Stomach (tissue), 9 donors: ENCODE measurements around the gene VKORC1. TPM values are rescaled to one million over a fixed set of nuclear protein-coding genes. Genes with fewer than 3 reads are reported as not detected.
"Not testable (repeated sequence)": the region's sequence is repeated elsewhere in the genome, so short reads cannot be mapped to it uniquely, and the experiment has no call there.

ENCODE experiments used
- DNase-seq, 2 donors: peaks; one replicate each; pipeline versions ENCODE4 v3.0.0 to v3.0.0-alpha.2; 2013 to 2019
- H3K27ac ChIP-seq, 5 donors: fragments of 200-600 bp in 4 of 5; sonication (generic) in 4 of 5; one replicate each; pipeline ENCODE4 v1.5.1; 2013 to 2019; ENCODE audit warnings: mild to moderate bottlenecking in 1 of 5, moderate library complexity in 1 of 5
- H3K27me3 ChIP-seq, 3 donors: fragments of 200-600 bp; sonication (generic); one replicate each; pipeline ENCODE4 v1.5.1; 2017 to 2019; ENCODE audit warnings: mixed run types in 1 of 3
- H3K36me3 ChIP-seq, 4 donors: fragments of 200-600 bp; sonication (generic); 1 replicate in 3 of 4; 2 replicates in 1 of 4; pipeline ENCODE4 v1.5.1; 2016 to 2019
- H3K4me1 ChIP-seq, 4 donors: fragments of 200-600 bp; sonication (generic); one replicate each; pipeline ENCODE4 v1.5.1; 2016 to 2019
- H3K4me3 ChIP-seq, 4 donors: fragments of 200-600 bp; sonication (generic) in 3 of 4; one replicate each; pipeline ENCODE4 v1.5.1; 2016 to 2019; ENCODE audit warnings: mild to moderate bottlenecking in 1 of 4
- H3K9me3 ChIP-seq, 4 donors: fragments of 200-600 bp; sonication (generic); one replicate each; pipeline ENCODE4 v1.5.1; 2016 to 2019
- CTCF ChIP-seq, 7 experiments: fragments of 450-650 bp in 4 of 7; fragments of 200-600 bp in 3 of 7; sonication (generic) in 3 of 7; IDR thresholded peaks; one replicate each; pipeline ENCODE4 v1.5.1; 2016 to 2019; ENCODE audit warnings: antibody characterized with exemption in 7 of 7, control low read depth in 2 of 7, mild to moderate bottlenecking in 1 of 7
- EP300 ChIP-seq: sonication (generic); formaldehyde crosslinking; IDR thresholded peaks from one replicate; pipeline ENCODE4 v1.6.1; 2017; ENCODE audit warnings: antibody characterized with exemption
- POLR2A ChIP-seq, 4 donors: fragments of 450-650 bp; IDR thresholded peaks; one replicate each; pipeline ENCODE4 v1.6.1; 2016; ENCODE audit warnings: antibody characterized with exemption in 4 of 4, control low read depth in 2 of 4, mild to moderate bottlenecking in 1 of 4, moderate library complexity in 1 of 4
- POLR2AphosphoS5 ChIP-seq, 3 donors: sonication (generic); formaldehyde crosslinking; IDR thresholded peaks; one replicate each; pipeline ENCODE4 v1.6.1; 2016; ENCODE audit warnings: antibody characterized with exemption in 3 of 3
- WGBS, 5 donors: extraction: QIAGEN DNeasy Blood & Tissue Kit in 3 of 5; methylation state at CpG; one replicate each; pipeline versions ENCODE4 v1.1.5 to v1.1.7; 2013 to 2018; 5-methylcytosine and 5-hydroxymethylcytosine counted together
- intact Hi-C: fragments of 100-400 bp; cut with DNase I; formaldehyde crosslinking; loops from one replicate; pipeline ENCODE4 v1.15.1; 2023; ENCODE audit warnings: low total_unique reads
- polyA plus RNA-seq, 3 donors: library from polyadenylated mRNA; stranded (reverse); fragments of 200-250 nt; gene quantifications; one replicate each; pipeline ENCODE4 v1.2.3, GENCODE V29; 2013
- total RNA-seq, 5 donors: library from RNA; depleted of rRNA; stranded (reverse); fragments of >200 nt; gene quantifications; one replicate each; pipeline versions ENCODE4 v1.1.0 to v1.2.3, GENCODE V29; 2014 to 2016
- donor health status: healthy with polysubstance abuse.
- donor health status: Bipolar disorder and iron deficiency.
- donor health status: healthy.

VKORC1 gene
- total and polyA plus RNA-seq, 8 donors = 20.1 to 191 (median 58.0) TPM

- no peaks in the 10 kb centered on the region for H3K27me3 ChIP-seq
- intact Hi-C loops = no loop called here
- H3K36me3 ChIP-seq = peaks cover 22 to 26% (median 25%) of the 10 kb centered on the region in 4 donors
- no peaks in the 10 kb centered on the region for H3K9me3 ChIP-seq
- peaks cover 17 to 38% (median 32%) of the 10 kb centered on the region in 4 donors for H3K4me1 ChIP-seq
- 90 to 93% (median 92%) methylated on average over 28 of the region's 28 CpGs for WGBS, 5 donors
- no peak for TF ChIP-seq CTCF (IDR thresholded peaks at IDR 0.05)
- no peak for TF ChIP-seq POLR2AphosphoS5 (IDR thresholded peaks at IDR 0.05)
- no peak for TF ChIP-seq POLR2A (IDR thresholded peaks at IDR 0.05)
- no peak for TF ChIP-seq EP300
- DNase-seq = no peak
- no peak overlapping the region for H3K4me3 ChIP-seq
- peak overlapping the region in 2 of 5 donors; percentile 67 to 83 for H3K27ac ChIP-seq
Observed at GRCh38 chr16:31106509-31107464, 12.2 kb upstream of the VKORC1 start.

GRCh38 chr16:31105677-31106213 is 11.1 kb upstream of the VKORC1 start:
- Histone ChIP-seq H3K9me3 (no peaks in the 10 kb centered on the region), H3K4me3 (peak overlapping the region in 3 of 4 donors; percentile 21 to 27 (median 26)), H3K27me3 (no peaks in the 10 kb centered on the region), H3K27ac (peak overlapping the region; percentile 44 to 83 (median 65)), H3K36me3 (peaks cover 15 to 16% (median 16%) of the 10 kb centered on the region in 4 donors), H3K4me1 (peaks cover 17 to 35% (median 29%) of the 10 kb centered on the region in 4 donors)
- WGBS, 5 donors = 7 to 13% (median 11%) methylated on average over 28 to 33 of the region's 33 CpGs
- DNase-seq = peak; percentile 88 to 89
- TF ChIP-seq CTCF (IDR thresholded peaks at IDR 0.05) (peak in 5 of 7 experiments; percentile 77 to 91 (median 83)), POLR2AphosphoS5 (IDR thresholded peaks at IDR 0.05) (peak in 2 of 3 donors; percentile 7 to 58), EP300 (no peak), POLR2A (IDR thresholded peaks at IDR 0.05) (no peak)
- intact Hi-C loops = no loop called here

- H3K9me3 ChIP-seq, H3K36me3 ChIP-seq, H3K4me3 ChIP-seq, DNase-seq, H3K4me1 ChIP-seq, H3K27ac ChIP-seq, intact Hi-C loops, H3K27me3 ChIP-seq: not testable (repeated sequence)
- 71 to 78% (median 78%) methylated on average over 13 of the region's 13 CpGs for WGBS, 5 donors
Observed at GRCh38 chr16:31100876-31101641, 6.5 kb upstream of the VKORC1 start.

GRCh38 chr16:31099860-31100638 is 5.5 kb upstream of the VKORC1 start:
- H3K4me1 ChIP-seq = peaks cover 0 to 12% (median 6%) of the 10 kb centered on the region in 4 donors
- H3K36me3 ChIP-seq = no peaks in the 10 kb centered on the region
- no peak overlapping the region for H3K4me3 ChIP-seq
- intact Hi-C loops = no loop called here
- no peaks in the 10 kb centered on the region for H3K27me3 ChIP-seq
- no peak overlapping the region for H3K27ac ChIP-seq
- 55 to 68% (median 61%) methylated on average over 4 of the region's 4 CpGs for WGBS, 5 donors
- DNase-seq = no peak
- no peaks in the 10 kb centered on the region for H3K9me3 ChIP-seq
- TF ChIP-seq EP300 (no peak), POLR2A (IDR thresholded peaks at IDR 0.05) (no peak), POLR2AphosphoS5 (IDR thresholded peaks at IDR 0.05) (no peak), CTCF (IDR thresholded peaks at IDR 0.05) (no peak)
